HCT116 (cell line): ENCODE data around the gene NPIPA1. TPM values are rescaled to one million over a fixed set of nuclear protein-coding genes. Genes with fewer than 3 reads are reported as not detected.
A peak's percentile ranks its signal among the peaks of the same experiment; 100 is the strongest.
"Not testable (repeated sequence)": the region's sequence is repeated elsewhere in the genome, so short reads cannot be mapped to it uniquely, and the experiment has no call there.

Experiments used
- ATAC-seq: fragments of 200-7000 bp; cut with Tn5 transposase; 2 replicates; pipeline ENCODE4 v1.9.1; 2020; ENCODE audit warnings: mild to moderate bottlenecking, moderate library complexity
- BruUV-seq: library from RNA; stranded (reverse); fragments of 400-500 nt; replicated peaks from 2 replicates; lab custom pipeline; 2021; lab: Mats Ljungman, UMichigan
- CTCF ChIA-PET: fragments of 300-600 bp; sonication (Branson Sonifier 250); formaldehyde crosslinking; loops from one replicate; lab custom pipeline; 2021; ENCODE audit warnings: antibody characterized with exemption; lab: Charles Lee
- POLR2A ChIA-PET: fragments of 300-600, 350-600 bp; sonication (Branson Sonifier 250); formaldehyde crosslinking; loops from one replicate; lab custom pipeline; 2021; ENCODE audit warnings: antibody characterized with exemption; lab: Charles Lee
- RAD21 ChIA-PET, 2 experiments: fragments of 300-600 bp; sonication (Branson Sonifier 250); formaldehyde crosslinking; loops; one replicate each; lab custom pipeline; 2023; ENCODE audit warnings: low total read pairs in 2 of 2; ENCODE audit not compliant: uncharacterized antibody in 2 of 2, unreplicated experiment in 2 of 2, low non-redundant PET in 1 of 2; lab: Charles Lee
- DNase-seq: peaks from one replicate; pipeline ENCODE4 v3.0.0-alpha.2; 2010; ENCODE audit warnings: low read depth, low spot score
- H2AFZ ChIP-seq: fragments of 200-600 bp; shearing (Covaris generic), sonication (generic); 2 replicates; pipeline ENCODE4 v1.6.1; 2017; ENCODE audit warnings: low read depth, mixed run types, mixed read lengths, antibody characterized with exemption, low read length; ENCODE audit not compliant: poor library complexity, severe bottlenecking
- H3K27ac ChIP-seq: 2 replicates; pipeline ENCODE4 v1.5.1; 2012; ENCODE audit warnings: low read depth, low read length
- H3K27me3 ChIP-seq: fragments of 200-600 bp; sonication (generic); 2 replicates; pipeline ENCODE4 v1.6.1; 2016; ENCODE audit warnings: mixed run types, low read length, mixed read lengths; ENCODE audit not compliant: insufficient read depth
- H3K36me3 ChIP-seq, 2 experiments: fragments of 200-500 bp in 1 of 2; fragments of 200-600 bp in 1 of 2; sonication (Bioruptor generic) in 1 of 2; sonication (generic) in 1 of 2; 2 replicates each; pipeline versions ENCODE4 v1.5.1 to v1.6.1; 2014 to 2016; ENCODE audit warnings: low read length in 2 of 2, inconsistent platforms in 1 of 2, mixed read lengths in 1 of 2, mixed run types in 1 of 2; ENCODE audit not compliant: insufficient read depth in 2 of 2, control insufficient read depth in 1 of 2
- H3K4me1 ChIP-seq, 2 experiments: fragments of 200-600 bp in 1 of 2; sonication (generic) in 1 of 2; 2 replicates each; pipeline versions ENCODE4 v1.5.1 to v1.6.1; 2012 to 2017; ENCODE audit warnings: low read length in 2 of 2, inconsistent platforms in 1 of 2, mild to moderate bottlenecking in 1 of 2, mixed read lengths in 1 of 2, mixed run types in 1 of 2, moderate library complexity in 1 of 2; ENCODE audit not compliant: insufficient read depth in 2 of 2, control insufficient read depth in 1 of 2
- H3K4me2 ChIP-seq: fragments of 200-600 bp; sonication (generic); 2 replicates; pipeline ENCODE4 v1.6.1; 2017; ENCODE audit warnings: mixed run types, low read length, mixed read lengths
- H3K4me3 ChIP-seq, 2 experiments: fragments of 200-600 bp in 1 of 2; sonication (generic) in 1 of 2; replicated peaks in 1 of 2; 2 replicates each; pipeline ENCODE4 v1.5.1; 2011 to 2016; ENCODE audit warnings: low read length in 2 of 2, control low read depth in 1 of 2, low read depth in 1 of 2, mild to moderate bottlenecking in 1 of 2, mixed read lengths in 1 of 2, mixed run types in 1 of 2
- H3K79me2 ChIP-seq: fragments of 200-600 bp; sonication (generic); 2 replicates; pipeline ENCODE4 v1.6.1; 2017; ENCODE audit warnings: mild to moderate bottlenecking, mixed run types, low read length, moderate library complexity, mixed read lengths; ENCODE audit not compliant: insufficient read depth
- H3K9ac ChIP-seq: fragments of 200-600 bp; sonication (generic); 2 replicates; pipeline ENCODE4 v1.6.1; 2016; ENCODE audit warnings: low read length, mixed read lengths
- H3K9me2 ChIP-seq: fragments of 200-600 bp; sonication (generic), shearing (Covaris generic); 2 replicates; pipeline ENCODE4 v1.6.1; 2017; ENCODE audit warnings: mixed run types, mild to moderate bottlenecking, moderate library complexity; ENCODE audit not compliant: insufficient read depth
- H3K9me3 ChIP-seq, 2 experiments: fragments of 200-500 bp in 1 of 2; fragments of 200-600 bp in 1 of 2; sonication (Bioruptor generic) in 1 of 2; sonication (generic) in 1 of 2; 2 replicates each; pipeline ENCODE4 v1.6.1; 2014 to 2017; ENCODE audit warnings: low read length in 2 of 2, mixed read lengths in 2 of 2, inconsistent platforms in 1 of 2, low read depth in 1 of 2, mild to moderate bottlenecking in 1 of 2, mixed run types in 1 of 2, moderate library complexity in 1 of 2; ENCODE audit not compliant: control insufficient read depth in 1 of 2, insufficient read depth in 1 of 2
- H4K20me1 ChIP-seq: fragments of 200-600 bp; sonication (generic), shearing (Covaris generic); 2 replicates; pipeline ENCODE4 v1.6.1; 2017; ENCODE audit warnings: mixed run types, mild to moderate bottlenecking, moderate library complexity; ENCODE audit not compliant: insufficient read depth
- intact Hi-C: fragments of 100-400 bp; cut with micrococcal nuclease; formaldehyde crosslinking; loops from 2 replicates; pipeline ENCODE4 v1.10.0; 2022
- total RNA-seq: library from RNA; stranded (reverse); gene quantifications from one replicate; pipeline ENCODE4 v1.2.1, GENCODE V29; 2021; ENCODE audit not compliant: unreplicated experiment

The NPIPA1 gene
- total RNA-seq, 1 experiment from 2014 or later, result 93.4 TPM

GRCh38 chr16:14897006-14897664 lies 40.1 kb upstream of the NPIPA1 start:
- H3K4me2 ChIP-seq, H3K79me2 ChIP-seq, intact Hi-C loops, H3K36me3 ChIP-seq, DNase-seq, H3K9me3 ChIP-seq, H3K4me3 ChIP-seq, H3K27ac ChIP-seq, BruUV-seq, RAD21 ChIA-PET, H2AFZ ChIP-seq, H3K27me3 ChIP-seq, H4K20me1 ChIP-seq, H3K4me1 ChIP-seq, H3K9me2 ChIP-seq, POLR2A ChIA-PET, CTCF ChIA-PET, H3K9ac ChIP-seq: not testable (repeated sequence)
- ATAC-seq, result peak; percentile 89

- intact Hi-C loops, H3K4me3 ChIP-seq, CTCF ChIA-PET, DNase-seq, H2AFZ ChIP-seq, POLR2A ChIA-PET, H3K9ac ChIP-seq, H3K79me2 ChIP-seq, H3K27ac ChIP-seq, ATAC-seq, H3K4me2 ChIP-seq, H3K9me2 ChIP-seq, H3K27me3 ChIP-seq, H3K36me3 ChIP-seq, RAD21 ChIA-PET, H4K20me1 ChIP-seq, H3K9me3 ChIP-seq, H3K4me1 ChIP-seq, BruUV-seq: not testable (repeated sequence)
Observed at GRCh38 chr16:14898162-14898561, 39.1 kb upstream of the NPIPA1 start.

GRCh38 chr16:14903191-14903957 lies 33.9 kb upstream of the NPIPA1 start:
- DNase-seq, POLR2A ChIA-PET, intact Hi-C loops: not testable (repeated sequence)

DNA sequence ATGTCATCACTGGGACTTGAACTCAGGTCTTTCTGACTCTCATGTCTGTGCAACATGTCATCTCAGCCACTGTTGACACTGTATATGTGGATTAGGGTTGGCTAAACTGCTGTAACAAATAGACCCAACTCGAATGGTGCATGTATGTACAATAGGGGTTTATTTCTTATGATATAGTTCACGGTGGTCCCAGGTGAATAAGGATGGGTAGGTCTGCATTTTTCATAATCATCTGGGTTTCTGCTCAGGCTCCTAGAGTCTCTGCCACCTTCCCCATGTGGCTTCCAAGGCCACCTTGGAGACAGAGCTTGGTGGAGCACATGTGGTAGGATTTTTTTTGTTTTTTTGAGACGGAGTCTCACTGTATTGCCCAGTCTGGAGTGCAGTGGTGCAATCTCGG lies 27.5 kb upstream of the NPIPA1 start:
- RAD21 ChIA-PET, ATAC-seq, H3K4me2 ChIP-seq, H4K20me1 ChIP-seq, BruUV-seq, H3K9me2 ChIP-seq, DNase-seq, POLR2A ChIA-PET, H3K27me3 ChIP-seq, CTCF ChIA-PET, H3K27ac ChIP-seq, H3K36me3 ChIP-seq, H3K9ac ChIP-seq, intact Hi-C loops, H3K4me3 ChIP-seq, H3K9me3 ChIP-seq, H3K4me1 ChIP-seq, H3K79me2 ChIP-seq, H2AFZ ChIP-seq: not testable (repeated sequence)

More at GRCh38 chr16:14903191-14903957, 33.9 kb upstream of the NPIPA1 start:
- H3K9me3 ChIP-seq, ATAC-seq, H3K36me3 ChIP-seq, RAD21 ChIA-PET, H3K9ac ChIP-seq, H2AFZ ChIP-seq, H3K4me2 ChIP-seq, H3K4me3 ChIP-seq, H3K79me2 ChIP-seq, H4K20me1 ChIP-seq, H3K4me1 ChIP-seq, H3K27me3 ChIP-seq, H3K27ac ChIP-seq, H3K9me2 ChIP-seq, CTCF ChIA-PET, BruUV-seq: not testable (repeated sequence)
